ENCODE results near the gene KHK. TPM values are rescaled to one million over a fixed set of nuclear protein-coding genes. Genes with fewer than 3 reads are reported as not detected.
A peak's percentile ranks its signal among the peaks of the same experiment; 100 is the strongest.
"Not testable (repeated sequence)": the region's sequence is repeated elsewhere in the genome, so short reads cannot be mapped to it uniquely, and the experiment has no call there.

Gene KHK
- total RNA-seq, 4 donors from 2014 or later = 1.2 to 6.1 (median 1.9) TPM

DNA sequence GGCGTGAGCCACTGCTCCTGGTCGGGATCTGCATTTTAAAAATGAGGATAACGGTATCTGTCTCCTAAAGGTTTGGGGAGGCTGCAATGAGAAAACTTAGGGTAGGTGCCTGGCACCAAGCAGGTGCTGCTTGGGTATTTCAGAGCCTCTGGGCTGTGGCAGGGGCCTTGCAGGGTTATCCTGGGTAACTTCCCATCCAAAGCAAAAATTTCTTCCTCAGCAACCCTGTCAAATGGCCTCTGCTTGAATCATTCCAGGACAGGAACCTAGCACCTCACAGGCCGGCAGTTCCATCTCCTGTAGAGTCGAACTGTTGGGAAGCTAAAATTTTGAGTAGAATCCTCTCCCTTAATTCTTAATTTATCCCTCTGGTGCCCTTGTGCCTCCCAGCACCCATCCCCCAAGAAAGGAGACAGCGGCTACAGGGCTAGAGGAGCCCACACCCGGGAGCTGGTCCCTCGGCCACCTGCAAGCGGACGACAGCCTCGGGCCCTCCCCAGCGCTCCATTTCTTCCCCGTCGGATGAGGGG, 31.5 kb downstream of the KHK start:
- Histone ChIP-seq H3K27me3 (peaks cover 40% of the 10 kb centered on the region), H3K4me1 (peaks cover 0 to 17% (median 5%) of the 10 kb centered on the region in 3 donors), H3K27ac (no peak overlapping the region), H3K4me3 (peak overlapping the region in 1 of 2 donors; percentile 50), H3K9me3 (no peaks in the 10 kb centered on the region), H3K36me3 (no peaks in the 10 kb centered on the region)
- no peak for ATAC-seq
- 21 to 80% methylated on average over 2 to 3 of the region's 14 CpGs for WGBS, 2 donors (ENCODE audit: low coverage in 1 of 2)
- TF ChIP-seq EP300 (IDR thresholded peaks at IDR 0.05) = no peak
- no peak for TF ChIP-seq POLR2AphosphoS5 (IDR thresholded peaks at IDR 0.05)
- TF ChIP-seq, protein P1, sequence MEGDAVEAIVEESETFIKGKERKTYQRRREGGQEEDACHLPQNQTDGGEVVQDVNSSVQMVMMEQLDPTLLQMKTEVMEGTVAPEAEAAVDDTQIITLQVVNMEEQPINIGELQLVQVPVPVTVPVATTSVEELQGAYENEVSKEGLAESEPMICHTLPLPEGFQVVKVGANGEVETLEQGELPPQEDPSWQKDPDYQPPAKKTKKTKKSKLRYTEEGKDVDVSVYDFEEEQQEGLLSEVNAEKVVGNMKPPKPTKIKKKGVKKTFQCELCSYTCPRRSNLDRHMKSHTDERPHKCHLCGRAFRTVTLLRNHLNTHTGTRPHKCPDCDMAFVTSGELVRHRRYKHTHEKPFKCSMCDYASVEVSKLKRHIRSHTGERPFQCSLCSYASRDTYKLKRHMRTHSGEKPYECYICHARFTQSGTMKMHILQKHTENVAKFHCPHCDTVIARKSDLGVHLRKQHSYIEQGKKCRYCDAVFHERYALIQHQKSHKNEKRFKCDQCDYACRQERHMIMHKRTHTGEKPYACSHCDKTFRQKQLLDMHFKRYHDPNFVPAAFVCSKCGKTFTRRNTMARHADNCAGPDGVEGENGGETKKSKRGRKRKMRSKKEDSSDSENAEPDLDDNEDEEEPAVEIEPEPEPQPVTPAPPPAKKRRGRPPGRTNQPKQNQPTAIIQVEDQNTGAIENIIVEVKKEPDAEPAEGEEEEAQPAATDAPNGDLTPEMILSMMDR (IDR thresholded peaks at IDR 0.05) = no peak
- no peak for TF ChIP-seq POLR2A (IDR thresholded peaks at IDR 0.05)

DNA sequence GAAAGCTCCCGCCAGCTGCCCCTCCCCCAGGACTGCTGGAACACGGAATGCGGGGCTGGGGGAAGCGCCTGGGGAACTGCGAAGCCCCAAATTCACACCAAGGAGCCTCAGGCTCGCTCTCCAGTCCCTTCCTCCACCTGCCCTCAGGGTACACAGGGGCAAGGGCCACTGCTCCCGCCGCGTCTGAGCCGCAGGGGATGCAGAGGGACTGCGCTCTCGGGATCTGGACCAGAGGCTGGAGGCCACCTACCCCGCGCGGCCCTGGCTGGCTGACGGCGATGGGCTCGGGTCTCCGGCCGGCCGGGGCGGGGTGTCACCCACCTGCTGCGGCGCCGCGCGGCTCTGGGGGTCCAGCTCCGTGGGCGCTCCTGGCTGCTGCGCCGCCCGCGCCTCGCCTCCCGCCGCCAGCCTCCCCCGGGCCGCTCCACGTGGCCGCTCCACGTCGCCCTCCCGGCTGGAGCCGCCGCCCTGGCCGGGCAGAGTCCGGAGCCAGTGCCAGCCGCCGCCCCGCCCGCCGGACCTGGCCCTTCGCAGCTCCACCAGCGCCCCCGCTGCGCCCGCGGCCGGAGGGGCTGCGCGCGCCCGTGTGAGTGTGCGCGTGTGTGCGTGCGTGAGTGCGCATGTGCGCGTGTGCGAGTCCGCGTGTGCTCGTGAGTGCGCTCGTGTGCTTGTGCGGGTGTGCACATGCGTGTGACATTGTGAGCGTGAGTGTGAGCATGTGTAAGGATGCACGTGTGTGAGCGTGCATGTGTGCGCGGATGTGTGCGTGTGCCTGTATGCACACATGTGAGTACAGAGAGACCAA, 32.2 kb downstream of the KHK start, which contains the start of gene CGREF1:
Gene CGREF1, minus strand, starts transcription at position 604 of the 805 bp plus-strand sequence. CDS start 14,762 bp downstream, outside the sequence.
- Histone ChIP-seq H3K27me3 (peaks cover 40% of the 10 kb centered on the region), H3K27ac (no peak within 1 kb of the TSS), H3K36me3 (no peaks in the 10 kb centered on the region), H3K4me3 (peak within 1 kb of the TSS in 1 of 2 donors; percentile 50), H3K9me3 (no peaks in the 10 kb centered on the region), H3K4me1 (peaks cover 0 to 24% (median 5%) of the 10 kb centered on the region in 3 donors)
- WGBS, 2 donors (ENCODE audit: low coverage in 1 of 2) = 26% methylated on average over 6 of the region's 84 CpGs; no CpG with 5 or more reads in 1 of the 2 donors
- TF ChIP-seq, protein P1 (IDR thresholded peaks at IDR 0.05) = no peak
- TF ChIP-seq POLR2A (IDR thresholded peaks at IDR 0.05) = no peak
- ATAC-seq = peak; percentile 35

DNA sequence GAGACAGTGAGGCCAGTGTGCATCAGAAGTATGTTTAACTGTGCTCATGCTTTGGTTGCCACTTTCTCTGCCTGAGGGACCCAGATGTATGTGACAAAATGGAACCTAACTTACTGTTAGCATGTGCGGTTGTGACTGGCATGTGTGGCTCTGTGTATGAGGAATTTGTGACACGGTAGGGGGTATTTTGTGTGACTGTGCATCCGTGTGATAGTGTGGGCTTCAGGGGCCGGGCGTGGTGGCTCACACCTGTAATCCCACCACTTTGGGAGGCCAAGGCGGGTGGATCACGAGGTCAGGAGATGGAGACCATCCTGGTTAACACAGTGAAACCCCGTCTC, 32.7 kb downstream of the KHK start:
- peak overlapping the region in 1 of 2 donors; percentile 50 for H3K4me3 ChIP-seq
- ATAC-seq, H3K9me3 ChIP-seq, H3K36me3 ChIP-seq, H3K27ac ChIP-seq: not testable (repeated sequence)
- 73% methylated on average over 7 of the region's 8 CpGs; no CpG with 5 or more reads in 1 of the 2 donors for WGBS, 2 donors (ENCODE audit: low coverage in 1 of 2)
- peaks cover 40% of the 10 kb centered on the region for H3K27me3 ChIP-seq
- peaks cover 0 to 28% (median 5%) of the 10 kb centered on the region in 3 donors for H3K4me1 ChIP-seq

DNA sequence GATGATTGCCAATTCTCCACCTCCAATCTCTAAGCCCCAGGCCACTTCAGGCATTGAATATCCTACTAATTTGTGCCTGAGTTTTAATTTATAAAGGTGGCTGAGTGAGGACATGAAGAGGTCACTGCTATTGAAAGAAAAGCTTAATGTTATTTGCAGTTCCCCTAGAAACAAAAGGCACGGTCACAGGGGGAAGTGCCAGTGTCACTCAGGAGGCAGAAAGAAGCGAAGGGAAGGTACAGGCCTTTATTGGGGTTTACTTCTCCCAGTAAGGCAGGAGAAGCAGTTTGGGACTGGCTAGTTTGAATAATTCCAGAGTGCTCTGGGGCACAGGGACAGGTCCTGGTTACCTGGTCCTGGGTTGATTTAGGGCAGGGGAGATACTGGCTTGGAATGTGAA, 35.3 kb downstream of the KHK start:
- H3K27me3 ChIP-seq = peaks cover 29% of the 10 kb centered on the region
- TF ChIP-seq, protein P1 (IDR thresholded peaks at IDR 0.05) = no peak
- TF ChIP-seq POLR2AphosphoS5 (IDR thresholded peaks at IDR 0.05) (no peak), POLR2A (IDR thresholded peaks at IDR 0.05) (no peak), EP300 (IDR thresholded peaks at IDR 0.05) (no peak)

DNA sequence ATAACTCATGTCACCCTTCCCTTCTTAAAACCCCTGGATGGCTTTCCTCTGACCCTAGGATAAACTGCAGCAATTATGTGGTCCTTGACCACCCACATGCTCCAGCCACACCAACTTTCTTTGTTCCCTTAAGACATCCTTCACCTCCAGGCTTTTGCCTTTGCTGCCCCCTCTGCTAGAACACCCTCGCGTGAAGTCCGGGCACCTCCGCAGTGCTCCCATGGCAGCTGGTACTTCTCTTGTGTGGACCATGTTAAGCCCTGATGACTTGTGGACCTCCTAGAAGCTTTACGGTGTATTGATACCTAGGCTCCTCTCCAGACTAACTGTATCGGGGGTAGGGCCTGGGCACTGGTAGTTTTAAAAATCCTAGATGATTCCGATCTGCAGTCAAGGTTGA, 36.2 kb downstream of the KHK start:
- peaks cover 20% of the 10 kb centered on the region for H3K27me3 ChIP-seq
- peak overlapping the region in 1 of 2 donors; percentile 69 for H3K4me3 ChIP-seq
- H3K4me1 ChIP-seq = peaks cover 0 to 28% (median 5%) of the 10 kb centered on the region in 3 donors
- ATAC-seq = no peak
- H3K9me3 ChIP-seq = no peaks in the 10 kb centered on the region
- H3K27ac ChIP-seq = no peak overlapping the region
- TF ChIP-seq POLR2AphosphoS5 (IDR thresholded peaks at IDR 0.05) = no peak
- TF ChIP-seq, protein P1 (IDR thresholded peaks at IDR 0.05) = no peak
- TF ChIP-seq POLR2A (IDR thresholded peaks at IDR 0.05) = no peak
- TF ChIP-seq EP300 (IDR thresholded peaks at IDR 0.05) = no peak
- no peaks in the 10 kb centered on the region for H3K36me3 ChIP-seq
- WGBS, 2 donors (ENCODE audit: low coverage in 1 of 2) = 82 to 91% methylated on average over 4 of the region's 7 CpGs

More for the DNA sequence above, 35.3 kb downstream of the KHK start:
- Histone ChIP-seq H3K36me3 (no peaks in the 10 kb centered on the region), H3K27ac (no peak overlapping the region), H3K4me3 (no peak overlapping the region), H3K4me1 (peaks cover 0 to 28% (median 5%) of the 10 kb centered on the region in 3 donors), H3K9me3 (no peaks in the 10 kb centered on the region)
- 88 to 100% methylated on average over 1 to 2 of the region's 2 CpGs for WGBS, 2 donors (ENCODE audit: low coverage in 1 of 2)
- ATAC-seq = no peak
